CD8-positive, alpha-beta memory T cell (primary cell): ENCODE measurements around the gene OCEL1. TPM values are rescaled to one million over a fixed set of nuclear protein-coding genes. Genes with fewer than 3 reads are reported as not detected.
A peak's percentile ranks its signal among the peaks of the same experiment; 100 is the strongest.

Experiments used
- CTCF ChIA-PET: fragments of 350-600 bp; sonication (Branson Sonifier 250); formaldehyde crosslinking; loops from one replicate; lab custom pipeline; 2021; ENCODE audit warnings: antibody characterized with exemption; lab: Charles Lee
- POLR2A ChIA-PET: fragments of 350-600 bp; sonication (Branson Sonifier 250); formaldehyde crosslinking; loops from one replicate; lab custom pipeline; 2021; ENCODE audit warnings: antibody characterized with exemption; lab: Charles Lee
- DNase-seq, 5 donors: peaks; one replicate each; pipeline versions ENCODE4 v3.0.0 to v3.0.0-alpha.2; 2020 to 2022; ENCODE audit warnings: mixed read lengths in 1 of 5
- H3K27ac ChIP-seq: one replicate; pipeline ENCODE4 v1.7.0; 2013; ENCODE audit warnings: low read depth, mild to moderate bottlenecking, low read length, moderate library complexity
- H3K27me3 ChIP-seq: 2 replicates; pipeline ENCODE4 v1.7.0; 2013; ENCODE audit warnings: low read length, mild to moderate bottlenecking; ENCODE audit not compliant: insufficient read depth, poor library complexity, severe bottlenecking
- H3K36me3 ChIP-seq: 2 replicates; pipeline ENCODE4 v1.7.0; 2013; ENCODE audit warnings: mild to moderate bottlenecking, low read length, moderate library complexity; ENCODE audit not compliant: insufficient read depth
- H3K4me1 ChIP-seq: 2 replicates; pipeline ENCODE4 v1.7.0; 2013; ENCODE audit warnings: mild to moderate bottlenecking, low read length, moderate library complexity; ENCODE audit not compliant: insufficient read depth
- H3K4me3 ChIP-seq: 2 replicates; pipeline ENCODE4 v1.7.0; 2013; ENCODE audit warnings: mild to moderate bottlenecking, low read length
- H3K9me3 ChIP-seq: 2 replicates; pipeline ENCODE4 v1.7.0; 2013; ENCODE audit warnings: mild to moderate bottlenecking, low read length
- H3K27ac Mint-ChIP-seq, 8 donors: one replicate each; pipeline ENCODE4 v1.8.0; 2020 to 2021; ENCODE audit warnings: mixed read lengths in 8 of 8, mild to moderate bottlenecking in 6 of 8, inconsistent platforms in 3 of 8, moderate library complexity in 3 of 8
- H3K27me3 Mint-ChIP-seq, 2 donors: one replicate each; pipeline ENCODE4 v1.8.0; 2020 to 2021; ENCODE audit warnings: mixed read lengths in 2 of 2, mild to moderate bottlenecking in 1 of 2, moderate library complexity in 1 of 2
- H3K36me3 Mint-ChIP-seq, 3 donors: one replicate each; pipeline ENCODE4 v1.8.0; 2020 to 2021; ENCODE audit warnings: mixed read lengths in 3 of 3, inconsistent platforms in 1 of 3, mild to moderate bottlenecking in 1 of 3
- H3K4me1 Mint-ChIP-seq, 3 donors: one replicate each; pipeline ENCODE4 v1.8.0; 2020 to 2021; ENCODE audit warnings: mixed read lengths in 3 of 3, inconsistent platforms in 1 of 3, mild to moderate bottlenecking in 1 of 3
- H3K4me3 Mint-ChIP-seq, 7 donors: one replicate each; pipeline ENCODE4 v1.8.0; 2020 to 2021; ENCODE audit warnings: mixed read lengths in 7 of 7, mild to moderate bottlenecking in 6 of 7, moderate library complexity in 4 of 7, inconsistent platforms in 2 of 7
- H3K9me3 Mint-ChIP-seq, 5 donors: one replicate each; pipeline ENCODE4 v1.8.0; 2020 to 2022; ENCODE audit warnings: mixed read lengths in 5 of 5, mild to moderate bottlenecking in 3 of 5, moderate library complexity in 2 of 5, inconsistent platforms in 1 of 5
- polyA plus RNA-seq: library from polyadenylated mRNA; unstranded; fragments of 300-500 nt; fragmentation: Illumina TruSeq; gene quantifications from one replicate; pipeline ENCODE4 v1.2.3, GENCODE V29; 2021
- total RNA-seq, 2 experiments: library from RNA; stranded (reverse); gene quantifications; one replicate each; pipeline ENCODE4 v1.2.3, GENCODE V29; 2021

OCEL1 gene
- total and polyA plus RNA-seq, 3 experiments from 2014 or later, result 15.0 to 35.5 (median 16.8) TPM

- no peak for DNase-seq
- peaks cover 3 to 9% (median 4%) of the 10 kb centered on the region in 3 donors for H3K4me1 Mint-ChIP-seq
- peak overlapping the region in 2 of 7 donors; percentile 26 to 61 for H3K4me3 Mint-ChIP-seq
- no peaks in the 10 kb centered on the region for H3K9me3 ChIP-seq
- H3K27ac Mint-ChIP-seq, result no peak overlapping the region
- H3K9me3 Mint-ChIP-seq, result no peaks in the 10 kb centered on the region
- peaks cover 8% of the 10 kb centered on the region for H3K4me1 ChIP-seq
- no peak overlapping the region for H3K27ac ChIP-seq
- ChIA-PET CTCF (interaction anchor here (0.6 to 1.8 kb wide), 3 partner anchors 12 to 95 kb away, joined by 3 to 7 read pairs (median 4); partner anchors contain the start of gene USHBP1), POLR2A (interaction anchor here (0.6 kb wide), 1 partner anchor 179 kb away, joined by 5 read pairs; no protein-coding TSS in a partner anchor)
- H3K36me3 Mint-ChIP-seq, result no peaks in the 10 kb centered on the region
- H3K36me3 ChIP-seq, result no peaks in the 10 kb centered on the region
- H3K27me3 ChIP-seq, result no peaks in the 10 kb centered on the region
- H3K27me3 Mint-ChIP-seq, result peaks cover 6 to 8% of the 10 kb centered on the region in 2 donors
- H3K4me3 ChIP-seq, result no peak overlapping the region
These were observed 24.0 kb downstream of the OCEL1 start for GRCh38 chr19:17249887-17250548.

- peaks cover 0 to 1% of the 10 kb centered on the region in 2 donors for H3K27me3 Mint-ChIP-seq
- ChIA-PET CTCF (no interaction called here), POLR2A (no interaction called here)
- no peaks in the 10 kb centered on the region for H3K4me1 ChIP-seq
- H3K36me3 ChIP-seq, result no peaks in the 10 kb centered on the region
- H3K4me3 ChIP-seq, result no peak overlapping the region
- H3K4me1 Mint-ChIP-seq, result no peaks in the 10 kb centered on the region
- no peaks in the 10 kb centered on the region for H3K9me3 Mint-ChIP-seq
- no peak overlapping the region for H3K27ac Mint-ChIP-seq
- H3K27ac ChIP-seq, result no peak overlapping the region
- H3K36me3 Mint-ChIP-seq, result no peaks in the 10 kb centered on the region
- no peak overlapping the region for H3K4me3 Mint-ChIP-seq
- DNase-seq, result no peak
- H3K27me3 ChIP-seq, result no peaks in the 10 kb centered on the region
- no peaks in the 10 kb centered on the region for H3K9me3 ChIP-seq
These were observed 28.6 kb downstream of the OCEL1 start for GRCh38 chr19:17254636-17255035.

- no peaks in the 10 kb centered on the region for H3K4me1 Mint-ChIP-seq
- H3K9me3 Mint-ChIP-seq, result no peaks in the 10 kb centered on the region
- POLR2A ChIA-PET, result no interaction called here
These were observed 29.2 kb downstream of the OCEL1 start for GRCh38 chr19:17255150-17255621.

GRCh38 chr19:17256130-17256529 lies 30.1 kb downstream of the OCEL1 start:
- Mint-ChIP-seq H3K36me3 (no peaks in the 10 kb centered on the region), H3K27ac (peak overlapping the region in 1 of 8 donors; percentile 26), H3K9me3 (no peaks in the 10 kb centered on the region), H3K4me1 (peaks cover 6% of the 10 kb centered on the region in 3 donors), H3K4me3 (no peak overlapping the region), H3K27me3 (peaks cover 0 to 1% of the 10 kb centered on the region in 2 donors)
- H3K4me1 ChIP-seq, result no peaks in the 10 kb centered on the region
- no peak for DNase-seq
- H3K27ac ChIP-seq, result no peak overlapping the region
- H3K27me3 ChIP-seq, result no peaks in the 10 kb centered on the region
- H3K4me3 ChIP-seq, result no peak overlapping the region
- no peaks in the 10 kb centered on the region for H3K9me3 ChIP-seq
- H3K36me3 ChIP-seq, result no peaks in the 10 kb centered on the region
- ChIA-PET CTCF (interaction anchor here (1.0 to 1.8 kb wide), 2 partner anchors 36 to 135 kb away, joined by 3 read pairs; no protein-coding TSS in a partner anchor), POLR2A (no interaction called here)

More at GRCh38 chr19:17255150-17255621, 29.2 kb downstream of the OCEL1 start:
- Histone ChIP-seq H3K9me3 (no peaks in the 10 kb centered on the region), H3K4me1 (no peaks in the 10 kb centered on the region), H3K27ac (no peak overlapping the region), H3K36me3 (no peaks in the 10 kb centered on the region), H3K27me3 (no peaks in the 10 kb centered on the region), H3K4me3 (no peak overlapping the region)
- DNase-seq, result no peak
- CTCF ChIA-PET, result interaction anchor here (1.0 kb wide), 1 partner anchor 136 kb away, joined by 3 read pairs; no protein-coding TSS in a partner anchor
- peaks cover 0 to 1% of the 10 kb centered on the region in 2 donors for H3K27me3 Mint-ChIP-seq
- no peaks in the 10 kb centered on the region for H3K36me3 Mint-ChIP-seq
- no peak overlapping the region for H3K4me3 Mint-ChIP-seq
- H3K27ac Mint-ChIP-seq, result no peak overlapping the region

- no peak overlapping the region for H3K4me3 Mint-ChIP-seq
- no peaks in the 10 kb centered on the region for H3K27me3 Mint-ChIP-seq
- no peaks in the 10 kb centered on the region for H3K9me3 Mint-ChIP-seq
- no peak overlapping the region for H3K4me3 ChIP-seq
- no peaks in the 10 kb centered on the region for H3K9me3 ChIP-seq
- H3K27ac Mint-ChIP-seq, result no peak overlapping the region
- no peaks in the 10 kb centered on the region for H3K36me3 Mint-ChIP-seq
- POLR2A ChIA-PET, result interaction anchor here (1.2 kb wide), 1 partner anchor 33 kb away, joined by 5 read pairs; the partner anchor contains the start of gene OCEL1
- no peaks in the 10 kb centered on the region for H3K27me3 ChIP-seq
- no peak for DNase-seq
- H3K4me1 Mint-ChIP-seq, result peaks cover 6 to 8% (median 7%) of the 10 kb centered on the region in 3 donors
- H3K36me3 ChIP-seq, result no peaks in the 10 kb centered on the region
- CTCF ChIA-PET, result interaction anchor here (1.2 to 11.2 kb wide), 8 partner anchors 11 to 206 kb away, joined by 3 to 93 read pairs (median 4); partner anchors contain the start of genes ANKLE1, MRPL34 and USE1
- no peak overlapping the region for H3K27ac ChIP-seq
- H3K4me1 ChIP-seq, result no peaks in the 10 kb centered on the region
These were observed 33.2 kb downstream of the OCEL1 start for GRCh38 chr19:17259118-17259780.

- DNase-seq, result no peak
- no peaks in the 10 kb centered on the region for H3K36me3 Mint-ChIP-seq
- CTCF ChIA-PET, result interaction anchor here (0.6 to 11.2 kb wide), 20 partner anchors 9 to 205 kb away, joined by 3 to 93 read pairs (median 4); partner anchors contain the start of genes ANKLE1, MRPL34 and USE1
- H3K27ac Mint-ChIP-seq, result no peak overlapping the region
- no peaks in the 10 kb centered on the region for H3K27me3 ChIP-seq
- H3K27ac ChIP-seq, result no peak overlapping the region
- H3K9me3 Mint-ChIP-seq, result no peaks in the 10 kb centered on the region
- no peaks in the 10 kb centered on the region for H3K27me3 Mint-ChIP-seq
- no peaks in the 10 kb centered on the region for H3K9me3 ChIP-seq
- peaks cover 7 to 13% (median 8%) of the 10 kb centered on the region in 3 donors for H3K4me1 Mint-ChIP-seq
- H3K4me3 ChIP-seq, result no peak overlapping the region
- peaks cover 6% of the 10 kb centered on the region for H3K4me1 ChIP-seq
- no peak overlapping the region for H3K4me3 Mint-ChIP-seq
- H3K36me3 ChIP-seq, result no peaks in the 10 kb centered on the region
- POLR2A ChIA-PET, result interaction anchor here (1.2 kb wide), 1 partner anchor 34 kb away, joined by 5 read pairs; the partner anchor contains the start of gene OCEL1
These were observed 33.9 kb downstream of the OCEL1 start for GRCh38 chr19:17259934-17260333.

GRCh38 chr19:17260842-17261325 lies 34.9 kb downstream of the OCEL1 start:
- Histone ChIP-seq H3K27ac (no peak overlapping the region), H3K9me3 (no peaks in the 10 kb centered on the region), H3K27me3 (no peaks in the 10 kb centered on the region), H3K4me1 (peaks cover 7% of the 10 kb centered on the region), H3K4me3 (no peak overlapping the region), H3K36me3 (no peaks in the 10 kb centered on the region)
- Mint-ChIP-seq H3K9me3 (no peaks in the 10 kb centered on the region), H3K36me3 (no peaks in the 10 kb centered on the region), H3K27me3 (no peaks in the 10 kb centered on the region), H3K4me1 (peaks cover 7 to 13% (median 8%) of the 10 kb centered on the region in 3 donors), H3K27ac (peak overlapping the region in 4 of 8 donors; percentile 0 to 43 (median 3)), H3K4me3 (no peak overlapping the region)
- peak; percentile 80 to 92 (median 82) for DNase-seq
- ChIA-PET CTCF (interaction anchor here (0.6 to 11.2 kb wide), 19 partner anchors 10 to 195 kb away, joined by 3 to 93 read pairs (median 4); partner anchors contain the start of genes ANKLE1 and USE1), POLR2A (no interaction called here)
